ENCODE measurements around the gene AGO1. TPM values are rescaled to one million over a fixed set of nuclear protein-coding genes. Genes with fewer than 3 reads are reported as not detected.
A peak's percentile ranks its signal among the peaks of the same experiment; 100 is the strongest.

Gene AGO1
- total and polyA plus RNA-seq, 10 of the 15 experiments (the other 5 are each of a cell fraction or from before 2014, with no cell fraction given) = 1.8 to 24.0 (median 8.1) TPM

- Histone ChIP-seq H2AFZ (ENCODE audit: control insufficient read depth, low read depth, low read length) (no peak overlapping the region), H3K9me3 (replicated peaks; ENCODE audit: control insufficient read depth, insufficient read depth, low read length) (no peaks in the 10 kb centered on the region), H3K79me2 (ENCODE audit: control insufficient read depth, insufficient read depth, low read length) (no peaks in the 10 kb centered on the region), H3K4me1 (ENCODE audit: control insufficient read depth, insufficient read depth, low read length) (no peaks in the 10 kb centered on the region), H3K4me3 (no peak overlapping the region), H4K20me1 (ENCODE audit: control insufficient read depth, insufficient read depth) (no peaks in the 10 kb centered on the region), H3K9ac (ENCODE audit: control insufficient read depth, insufficient read depth, low read length) (no peak overlapping the region), H3K27ac (ENCODE audit: control insufficient read depth, insufficient read depth) (no peak overlapping the region), H3K27me3 (replicated peaks in 1 of 2; ENCODE audit: control insufficient read depth in 2 of 2, insufficient read depth in 2 of 2, low read length in 1 of 2) (no peaks in the 10 kb centered on the region), H3K4me2 (ENCODE audit: control insufficient read depth, insufficient read depth) (no peak overlapping the region), H3K36me3 (ENCODE audit: control insufficient read depth in 2 of 2, insufficient read depth in 2 of 2, low read length in 1 of 2) (no peaks in the 10 kb centered on the region)
- WGBS (ENCODE audit: insufficient coverage, insufficient replicate concordance, low lambda C conversion rate, missing lambda C conversion rate) = 59% methylated on average over 1 of the region's 1 CpG
- in situ Hi-C loops (cut with MboI) (no loop called here), intact Hi-C loops (cut with micrococcal nuclease; ENCODE audit: unreplicated experiment) (loop anchor here (5.0 kb wide), 1 partner anchor 230 kb away; the partner anchor contains the start of gene ADPRS)
- CTCF ChIA-PET = interaction anchor here (0.7 to 1.1 kb wide), 2 partner anchors 30 to 99 kb away, joined by 3 to 4 read pairs; no protein-coding TSS in a partner anchor
- ATAC-seq (no peak), DNase-seq (ENCODE audit: low read depth, low spot score) (no peak), FAIRE-seq (no peak)
- TSS peak; percentile 57 for BruUV-seq (replicated peaks)
- RAD21 ChIA-PET (ENCODE audit: unreplicated experiment) = no interaction called here
- POLR2A ChIA-PET = no interaction called here
- SMC1A ChIA-PET (ENCODE audit: uncharacterized antibody, unreplicated experiment) = interaction anchor here (0.7 to 1.1 kb wide), 4 partner anchors 77 to 406 kb away, joined by 3 to 4 read pairs (median 3); no protein-coding TSS in a partner anchor
- no peak for TF ChIP-seq BACH1 (IDR thresholded peaks at IDR 0.05; ENCODE audit: borderline replicate concordance)
- no peak for TF ChIP-seq ATF7 (IDR thresholded peaks at IDR 0.05; ENCODE audit: low read depth)
- no peak for TF ChIP-seq BCL11A (IDR thresholded peaks at IDR 0.05; ENCODE audit: low read depth, low read length)
- no peak for TF ChIP-seq YBX1 (IDR thresholded peaks at IDR 0.05)
- no peak for TF ChIP-seq TCF12 (IDR thresholded peaks at IDR 0.05; ENCODE audit: low read depth, low read length)
- TF ChIP-seq RELA (IDR thresholded peaks at IDR 0.05; ENCODE audit: borderline replicate concordance, partially characterized antibody) = no peak
- no peak for TF ChIP-seq RFX5 (IDR thresholded peaks at IDR 0.05; ENCODE audit: low read depth, low read length)
- no peak for TF ChIP-seq MYB (IDR thresholded peaks at IDR 0.05; ENCODE audit: borderline replicate concordance, low read depth, low read length)
Observed at GRCh38 chr1:35856964-35857363, 26.0 kb upstream of the AGO1 start.

DNA sequence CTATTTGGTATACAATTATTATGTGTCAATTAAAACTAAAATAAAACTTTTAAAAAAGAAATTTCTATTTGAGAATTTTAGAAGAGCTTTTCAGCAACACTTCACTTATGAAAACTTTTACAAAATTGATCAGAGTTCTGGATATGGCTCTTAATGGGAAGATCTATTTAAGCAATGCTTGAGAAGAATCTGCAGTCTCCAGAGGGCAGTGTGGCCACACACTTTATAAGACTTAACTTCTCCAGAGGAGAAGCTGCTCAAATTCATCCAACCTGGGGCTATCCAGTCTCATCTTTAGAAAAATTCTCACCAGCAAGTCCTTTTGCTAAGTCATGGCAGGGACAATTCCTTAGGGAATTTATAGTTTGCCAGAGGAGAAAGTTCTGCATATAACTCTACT, 25.2 kb upstream of the AGO1 start:
- FAIRE-seq (no peak), DNase-seq (ENCODE audit: low read depth, low spot score) (no peak), ATAC-seq (peak; percentile 49; the same call in 1 of the 3 replicates)
- no peaks in the 10 kb centered on the region for H4K20me1 ChIP-seq (ENCODE audit: control insufficient read depth, insufficient read depth)
- ChIA-PET POLR2A (no interaction called here), SMC1A (ENCODE audit: uncharacterized antibody, unreplicated experiment) (no interaction called here), CTCF (interaction anchor here (0.6 to 0.7 kb wide), 2 partner anchors 26 to 229 kb away, joined by 3 read pairs; no protein-coding TSS in a partner anchor), RAD21 (ENCODE audit: unreplicated experiment) (interaction anchor here (0.7 to 1.2 kb wide), 2 partner anchors 24 to 242 kb away, joined by 3 to 4 read pairs; no protein-coding TSS in a partner anchor)
- no peak overlapping the region for H3K4me3 ChIP-seq
- intact Hi-C loops (cut with micrococcal nuclease; ENCODE audit: unreplicated experiment) = loop anchor here (5.0 kb wide), 1 partner anchor 229 kb away; the partner anchor contains the start of gene ADPRS
- H3K9me3 ChIP-seq (replicated peaks; ENCODE audit: control insufficient read depth, insufficient read depth, low read length) = no peaks in the 10 kb centered on the region
- no peak overlapping the region for H3K9ac ChIP-seq (ENCODE audit: control insufficient read depth, insufficient read depth, low read length)
- no peaks in the 10 kb centered on the region for H3K4me1 ChIP-seq (ENCODE audit: control insufficient read depth, insufficient read depth, low read length)
- no peak overlapping the region for H3K4me2 ChIP-seq (ENCODE audit: control insufficient read depth, insufficient read depth)
- H3K79me2 ChIP-seq (ENCODE audit: control insufficient read depth, insufficient read depth, low read length) = no peaks in the 10 kb centered on the region
- TF ChIP-seq STAT3 (IDR thresholded peaks at IDR 0.05; ENCODE audit: low read depth, low read length) (no peak), SMC3 (IDR thresholded peaks at IDR 0.05; ENCODE audit: borderline replicate concordance, low read length) (peak; percentile 11; the same call in 1 of the 2 replicates), FOS (IDR thresholded peaks at IDR 0.05; ENCODE audit: borderline replicate concordance, extremely low read depth, insufficient read length) (no peak), RAD21 (IDR thresholded peaks at IDR 0.05; ENCODE audit: insufficient read depth, low read depth, low read length) (peak; percentile 36; the same call in 1 of the 2 replicates)
- TF ChIP-seq, protein P1, sequence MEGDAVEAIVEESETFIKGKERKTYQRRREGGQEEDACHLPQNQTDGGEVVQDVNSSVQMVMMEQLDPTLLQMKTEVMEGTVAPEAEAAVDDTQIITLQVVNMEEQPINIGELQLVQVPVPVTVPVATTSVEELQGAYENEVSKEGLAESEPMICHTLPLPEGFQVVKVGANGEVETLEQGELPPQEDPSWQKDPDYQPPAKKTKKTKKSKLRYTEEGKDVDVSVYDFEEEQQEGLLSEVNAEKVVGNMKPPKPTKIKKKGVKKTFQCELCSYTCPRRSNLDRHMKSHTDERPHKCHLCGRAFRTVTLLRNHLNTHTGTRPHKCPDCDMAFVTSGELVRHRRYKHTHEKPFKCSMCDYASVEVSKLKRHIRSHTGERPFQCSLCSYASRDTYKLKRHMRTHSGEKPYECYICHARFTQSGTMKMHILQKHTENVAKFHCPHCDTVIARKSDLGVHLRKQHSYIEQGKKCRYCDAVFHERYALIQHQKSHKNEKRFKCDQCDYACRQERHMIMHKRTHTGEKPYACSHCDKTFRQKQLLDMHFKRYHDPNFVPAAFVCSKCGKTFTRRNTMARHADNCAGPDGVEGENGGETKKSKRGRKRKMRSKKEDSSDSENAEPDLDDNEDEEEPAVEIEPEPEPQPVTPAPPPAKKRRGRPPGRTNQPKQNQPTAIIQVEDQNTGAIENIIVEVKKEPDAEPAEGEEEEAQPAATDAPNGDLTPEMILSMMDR (IDR thresholded peaks at IDR 0.05 in 2 of 3, conservative IDR thresholded peaks at IDR 0.05 in 1 of 3; ENCODE audit: control insufficient read depth in 2 of 3, extremely low read depth in 1 of 3, insufficient read depth in 1 of 3, low read depth in 3 of 3, low read length in 3 of 3) = peak; percentile 25 to 48 (median 31); a peak in 4 of 6 replicates
- no peaks in the 10 kb centered on the region for H3K36me3 ChIP-seq (ENCODE audit: control insufficient read depth in 2 of 2, insufficient read depth in 2 of 2, low read length in 1 of 2)
- H2AFZ ChIP-seq (ENCODE audit: control insufficient read depth, low read depth, low read length) = no peak overlapping the region
- in situ Hi-C loops (cut with MboI) = no loop called here
- BruUV-seq (replicated peaks) = no TSS peak
- no peaks in the 10 kb centered on the region for H3K27me3 ChIP-seq (replicated peaks in 1 of 2; ENCODE audit: control insufficient read depth in 2 of 2, insufficient read depth in 2 of 2, low read length in 1 of 2)
- H3K27ac ChIP-seq (ENCODE audit: control insufficient read depth, insufficient read depth) = no peak overlapping the region
